Neural crest cell (in vitro differentiated cells): ENCODE measurements around the gene DNAH17. TPM values are rescaled to one million over a fixed set of nuclear protein-coding genes. Genes with fewer than 3 reads are reported as not detected.

Source experiments
- DNase-seq: peaks from one replicate; pipeline ENCODE4 v3.0.0; 2021; ENCODE audit warnings: low read depth, mixed read lengths, low spot score
- H3K27ac Mint-ChIP-seq: one replicate; pipeline ENCODE4 v1.8.0; 2021; ENCODE audit warnings: mild to moderate bottlenecking, mixed read lengths; ENCODE audit not compliant: unreplicated experiment
- H3K27me3 Mint-ChIP-seq: 2 replicates; pipeline ENCODE4 v1.8.0; 2021; ENCODE audit warnings: low read depth, mild to moderate bottlenecking, mixed read lengths
- H3K36me3 Mint-ChIP-seq: 2 replicates; pipeline ENCODE4 v1.8.0; 2021; ENCODE audit warnings: low read depth, mild to moderate bottlenecking, mixed read lengths
- H3K4me1 Mint-ChIP-seq: 2 replicates; pipeline ENCODE4 v1.8.0; 2021; ENCODE audit warnings: mixed read lengths
- H3K4me3 Mint-ChIP-seq: one replicate; pipeline ENCODE4 v1.8.0; 2021; ENCODE audit warnings: mild to moderate bottlenecking, mixed read lengths
- H3K9me3 Mint-ChIP-seq: 2 replicates; pipeline ENCODE4 v1.8.0; 2021; ENCODE audit warnings: mixed read lengths
- total RNA-seq: library from RNA; stranded (reverse); gene quantifications from 2 replicates; pipeline ENCODE4 v1.2.1, GENCODE V29; 2021
- TF ChIP-seq, protein P1 (sequence below): fragments of 200-600 bp; sonication (generic); conservative IDR thresholded peaks from 2 replicates; pipeline ENCODE4 v1.5.0; 2021; ENCODE audit warnings: antibody characterized with exemption, mild to moderate bottlenecking

Gene DNAH17
- total RNA-seq, 1 donor from 2014 or later: 0.09 TPM

DNA sequence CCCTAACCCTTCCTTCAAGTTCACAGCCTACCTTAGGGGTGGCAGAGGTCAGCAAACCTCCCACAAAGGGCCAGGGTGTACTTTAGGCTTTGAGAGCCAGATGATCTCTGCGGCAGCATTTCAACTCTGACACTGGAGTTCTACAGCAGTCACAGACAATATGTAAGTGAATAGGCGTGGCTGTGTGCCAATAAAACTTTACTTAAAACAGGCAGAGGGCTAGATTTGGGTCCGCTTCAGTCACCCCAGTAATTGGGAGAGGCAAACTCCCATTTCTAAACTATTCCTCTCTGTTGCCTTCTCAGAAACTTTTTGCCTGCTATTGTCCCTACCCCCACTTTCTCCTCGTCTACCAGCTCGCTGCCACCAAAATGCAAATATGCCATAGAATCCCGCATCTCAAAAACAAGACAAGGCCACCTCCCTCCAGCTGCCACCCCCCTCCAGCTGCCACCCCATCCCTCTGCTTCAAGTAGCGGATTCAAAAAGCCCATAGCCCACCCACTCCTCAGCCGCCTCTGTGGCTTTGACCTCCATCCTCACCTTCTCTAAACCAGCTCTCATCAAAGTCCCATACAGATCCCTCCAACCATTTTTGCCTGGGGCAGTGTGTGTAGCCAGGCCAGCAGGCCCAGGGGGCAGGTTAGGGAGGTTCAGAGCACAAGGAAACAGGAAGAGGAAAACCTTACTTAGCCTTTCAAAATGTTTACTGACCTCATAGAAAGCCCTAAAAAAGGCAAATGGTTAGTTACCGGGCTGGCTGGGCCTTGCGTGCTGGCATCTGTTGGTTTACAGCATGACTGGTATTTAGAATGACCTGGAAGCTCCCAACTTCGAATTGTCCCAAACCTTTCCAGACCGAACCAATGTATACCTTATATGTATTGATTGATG, 19.9 kb upstream of the DNAH17 start:
- DNase-seq: no peak
- TF ChIP-seq, protein P1, sequence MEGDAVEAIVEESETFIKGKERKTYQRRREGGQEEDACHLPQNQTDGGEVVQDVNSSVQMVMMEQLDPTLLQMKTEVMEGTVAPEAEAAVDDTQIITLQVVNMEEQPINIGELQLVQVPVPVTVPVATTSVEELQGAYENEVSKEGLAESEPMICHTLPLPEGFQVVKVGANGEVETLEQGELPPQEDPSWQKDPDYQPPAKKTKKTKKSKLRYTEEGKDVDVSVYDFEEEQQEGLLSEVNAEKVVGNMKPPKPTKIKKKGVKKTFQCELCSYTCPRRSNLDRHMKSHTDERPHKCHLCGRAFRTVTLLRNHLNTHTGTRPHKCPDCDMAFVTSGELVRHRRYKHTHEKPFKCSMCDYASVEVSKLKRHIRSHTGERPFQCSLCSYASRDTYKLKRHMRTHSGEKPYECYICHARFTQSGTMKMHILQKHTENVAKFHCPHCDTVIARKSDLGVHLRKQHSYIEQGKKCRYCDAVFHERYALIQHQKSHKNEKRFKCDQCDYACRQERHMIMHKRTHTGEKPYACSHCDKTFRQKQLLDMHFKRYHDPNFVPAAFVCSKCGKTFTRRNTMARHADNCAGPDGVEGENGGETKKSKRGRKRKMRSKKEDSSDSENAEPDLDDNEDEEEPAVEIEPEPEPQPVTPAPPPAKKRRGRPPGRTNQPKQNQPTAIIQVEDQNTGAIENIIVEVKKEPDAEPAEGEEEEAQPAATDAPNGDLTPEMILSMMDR: no peak
- Mint-ChIP-seq H3K4me3 (no peak overlapping the region), H3K27me3 (no peaks in the 10 kb centered on the region), H3K36me3 (no peaks in the 10 kb centered on the region), H3K9me3 (no peaks in the 10 kb centered on the region), H3K4me1 (peaks cover 32% of the 10 kb centered on the region), H3K27ac (no peak overlapping the region)

DNA sequence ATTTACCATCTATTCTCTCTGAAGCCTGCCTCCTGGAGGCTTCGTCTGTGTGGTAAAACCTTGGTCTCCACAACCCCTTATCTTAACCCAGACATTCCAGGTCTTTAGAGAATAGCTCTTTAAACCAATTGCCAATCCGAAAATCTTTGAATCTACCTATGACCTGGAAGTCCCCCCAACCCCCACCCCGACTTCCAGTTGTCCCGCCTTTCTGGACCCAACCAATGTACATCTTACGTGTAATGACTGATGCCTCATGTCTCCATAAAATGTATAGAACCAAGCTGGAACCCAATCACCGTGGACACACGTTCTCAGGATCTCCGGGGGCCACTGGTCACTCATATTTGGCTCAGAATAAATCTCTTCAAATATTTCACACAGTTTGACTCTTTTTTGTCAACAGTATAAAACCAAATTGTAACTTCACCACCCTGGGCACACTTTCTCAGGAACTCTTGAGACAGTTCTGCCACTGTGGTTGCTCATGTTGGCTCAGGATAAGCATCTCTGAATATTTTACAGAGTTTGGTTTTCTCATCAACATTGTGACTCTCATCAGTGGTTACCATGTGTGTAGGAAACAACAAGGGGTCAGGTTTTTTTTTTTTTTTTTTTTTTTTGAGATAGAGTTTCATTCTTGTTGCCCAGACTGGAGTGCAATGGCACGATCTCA, 18.1 kb upstream of the DNAH17 start:
- no peaks in the 10 kb centered on the region for H3K27me3 Mint-ChIP-seq
- H3K9me3 Mint-ChIP-seq: no peaks in the 10 kb centered on the region
- no peak for DNase-seq
- TF ChIP-seq, protein P1: no peak
- H3K36me3 Mint-ChIP-seq: no peaks in the 10 kb centered on the region
- no peak overlapping the region for H3K4me3 Mint-ChIP-seq
- peaks cover 36% of the 10 kb centered on the region for H3K4me1 Mint-ChIP-seq
- no peak overlapping the region for H3K27ac Mint-ChIP-seq

DNA sequence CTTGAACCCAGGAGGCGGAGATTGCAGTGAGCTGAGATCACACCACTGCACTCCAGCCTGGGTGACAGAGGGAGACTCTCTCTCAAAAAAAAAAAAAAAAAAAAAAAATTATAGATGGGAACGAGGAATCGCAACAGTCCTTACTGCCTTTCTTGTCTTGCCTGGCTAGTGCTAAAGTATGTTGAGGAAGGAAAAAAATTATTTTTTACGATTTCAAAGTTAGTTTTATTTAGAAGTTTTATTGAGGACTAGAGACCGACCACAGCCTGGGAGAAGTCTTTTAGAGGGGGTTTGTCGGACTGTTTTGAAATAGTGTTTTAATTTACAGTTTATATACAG, 15.8 kb upstream of the DNAH17 start:
- no peak overlapping the region for H3K27ac Mint-ChIP-seq
- TF ChIP-seq, protein P1: no peak
- no peaks in the 10 kb centered on the region for H3K36me3 Mint-ChIP-seq
- H3K27me3 Mint-ChIP-seq: no peaks in the 10 kb centered on the region
- H3K9me3 Mint-ChIP-seq: no peaks in the 10 kb centered on the region
- peaks cover 24% of the 10 kb centered on the region for H3K4me1 Mint-ChIP-seq
- H3K4me3 Mint-ChIP-seq: no peak overlapping the region
- no peak for DNase-seq

DNA sequence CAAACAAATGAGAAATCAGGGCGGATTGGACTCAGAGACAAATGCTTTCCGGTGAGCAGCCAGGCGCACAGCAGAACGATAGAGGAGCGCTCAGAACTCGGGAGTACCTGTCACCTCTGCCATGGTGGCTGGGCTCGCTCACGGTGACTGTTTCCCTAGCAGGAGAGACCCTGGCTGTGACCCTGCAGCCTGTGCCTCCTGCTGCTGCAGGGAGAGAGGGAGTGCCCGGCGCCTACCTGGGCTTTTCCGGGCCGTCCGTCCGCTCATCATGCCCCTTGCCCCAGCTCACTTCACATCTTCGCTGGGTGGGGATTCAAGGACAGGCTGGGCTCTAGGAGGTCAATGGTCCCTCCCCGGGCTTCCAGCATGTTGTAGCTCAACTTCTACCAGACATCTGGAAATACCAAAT, 14.1 kb upstream of the DNAH17 start:
- Mint-ChIP-seq H3K36me3 (no peaks in the 10 kb centered on the region), H3K27ac (no peak overlapping the region), H3K4me1 (peaks cover 11% of the 10 kb centered on the region)

DNA sequence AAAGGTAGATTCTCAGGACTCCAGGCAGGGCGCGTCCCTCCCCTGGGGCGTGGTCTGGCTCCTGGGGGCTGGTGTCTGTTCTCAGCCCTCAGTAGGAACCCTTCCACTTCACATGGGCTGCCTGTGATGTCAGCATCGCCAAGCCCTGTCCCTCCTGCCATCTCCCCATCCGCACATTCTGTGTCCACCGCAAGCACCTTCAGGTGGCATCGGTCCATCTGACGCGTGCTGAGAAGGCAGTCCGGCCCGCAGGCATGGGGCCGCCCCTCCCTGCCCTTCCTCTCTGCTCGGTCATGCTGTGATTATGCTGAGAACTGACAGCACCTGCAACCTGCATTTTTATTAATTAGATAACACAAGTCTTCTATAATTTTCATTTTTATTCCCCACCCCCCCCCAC, 12.7 kb upstream of the DNAH17 start:
- H3K9me3 Mint-ChIP-seq: no peaks in the 10 kb centered on the region
- no peak for DNase-seq
- peaks cover 8% of the 10 kb centered on the region for H3K4me1 Mint-ChIP-seq
- TF ChIP-seq, protein P1: no peak
- H3K36me3 Mint-ChIP-seq: no peaks in the 10 kb centered on the region
- H3K27ac Mint-ChIP-seq: no peak overlapping the region
- H3K27me3 Mint-ChIP-seq: peaks cover 10% of the 10 kb centered on the region
- H3K4me3 Mint-ChIP-seq: no peak overlapping the region

More for the DNA sequence above, 14.1 kb upstream of the DNAH17 start:
- Mint-ChIP-seq H3K4me3 (no peak overlapping the region), H3K9me3 (no peaks in the 10 kb centered on the region), H3K27me3 (peaks cover 6% of the 10 kb centered on the region)
- TF ChIP-seq, protein P1: no peak
- no peak for DNase-seq
